HFFc6 (cell line): ENCODE measurements around the gene SLC18A3. TPM values are rescaled to one million over a fixed set of nuclear protein-coding genes. Genes with fewer than 3 reads are reported as not detected.

Experiments
- DNase-seq: peaks from one replicate; pipeline ENCODE4 v3.0.0-alpha.2; 2018
- H3K27ac Mint-ChIP-seq: 2 replicates; pipeline ENCODE4 v1.8.0; 2020; ENCODE audit warnings: mild to moderate bottlenecking, mixed read lengths
- H3K27me3 Mint-ChIP-seq: 2 replicates; pipeline ENCODE4 v1.8.0; 2021; ENCODE audit warnings: mild to moderate bottlenecking, moderate library complexity, mixed read lengths; ENCODE audit not compliant: insufficient read depth
- H3K36me3 Mint-ChIP-seq: 2 replicates; pipeline ENCODE4 v1.8.0; 2021; ENCODE audit warnings: low read depth, mixed read lengths
- H3K4me1 Mint-ChIP-seq: 2 replicates; pipeline ENCODE4 v1.8.0; 2020; ENCODE audit warnings: low read depth, mixed read lengths
- H3K4me3 Mint-ChIP-seq: 2 replicates; pipeline ENCODE4 v1.8.0; 2020; ENCODE audit warnings: mild to moderate bottlenecking, moderate library complexity, mixed read lengths
- H3K9me3 Mint-ChIP-seq: 2 replicates; pipeline ENCODE4 v1.8.0; 2020; ENCODE audit warnings: mild to moderate bottlenecking, mixed read lengths
- total RNA-seq, 6 experiments: library from RNA; stranded (reverse); fragmentation: NEBNext Ultra II Directional; extraction: Animal tissue kit (Norgen Biotek cat#: 25700); gene quantifications; 2 replicates in 1 of 6; 3 replicates in 5 of 6; pipeline ENCODE4 v1.2.3, GENCODE V29; 2021
- TF ChIP-seq, protein P1 (sequence below): fragments of 200-600 bp; sonication (generic); IDR thresholded peaks from 2 replicates; pipeline ENCODE4 v1.5.0; 2021; ENCODE audit warnings: antibody characterized with exemption, mild to moderate bottlenecking

Gene SLC18A3
- total RNA-seq, 6 experiments from 2014 or later = not detected

DNA sequence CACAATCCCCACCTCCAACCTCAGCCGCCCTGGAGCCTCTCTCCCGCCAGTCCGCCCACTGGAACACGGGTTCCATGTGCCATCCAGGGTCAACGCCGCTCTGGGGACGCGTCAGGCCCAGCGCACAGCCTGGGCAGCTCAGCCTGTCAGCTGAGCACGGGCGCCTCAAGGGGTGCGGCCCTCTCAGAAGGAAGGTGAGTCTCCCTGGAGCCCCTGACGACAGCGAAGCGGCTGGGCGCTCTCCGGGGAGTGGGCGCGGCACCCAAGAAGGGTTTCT lies 1.2 kb upstream of the SLC18A3 start:
- Mint-ChIP-seq H3K36me3 (peaks cover 13% of the 10 kb centered on the region; the same call in 1 of the 2 replicates), H3K27ac (no peak overlapping the region), H3K4me3 (no peak overlapping the region), H3K9me3 (peaks cover 13% of the 10 kb centered on the region), H3K27me3 (peaks cover 66% of the 10 kb centered on the region), H3K4me1 (peaks cover 8% of the 10 kb centered on the region)
- TF ChIP-seq, protein P1, sequence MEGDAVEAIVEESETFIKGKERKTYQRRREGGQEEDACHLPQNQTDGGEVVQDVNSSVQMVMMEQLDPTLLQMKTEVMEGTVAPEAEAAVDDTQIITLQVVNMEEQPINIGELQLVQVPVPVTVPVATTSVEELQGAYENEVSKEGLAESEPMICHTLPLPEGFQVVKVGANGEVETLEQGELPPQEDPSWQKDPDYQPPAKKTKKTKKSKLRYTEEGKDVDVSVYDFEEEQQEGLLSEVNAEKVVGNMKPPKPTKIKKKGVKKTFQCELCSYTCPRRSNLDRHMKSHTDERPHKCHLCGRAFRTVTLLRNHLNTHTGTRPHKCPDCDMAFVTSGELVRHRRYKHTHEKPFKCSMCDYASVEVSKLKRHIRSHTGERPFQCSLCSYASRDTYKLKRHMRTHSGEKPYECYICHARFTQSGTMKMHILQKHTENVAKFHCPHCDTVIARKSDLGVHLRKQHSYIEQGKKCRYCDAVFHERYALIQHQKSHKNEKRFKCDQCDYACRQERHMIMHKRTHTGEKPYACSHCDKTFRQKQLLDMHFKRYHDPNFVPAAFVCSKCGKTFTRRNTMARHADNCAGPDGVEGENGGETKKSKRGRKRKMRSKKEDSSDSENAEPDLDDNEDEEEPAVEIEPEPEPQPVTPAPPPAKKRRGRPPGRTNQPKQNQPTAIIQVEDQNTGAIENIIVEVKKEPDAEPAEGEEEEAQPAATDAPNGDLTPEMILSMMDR = no peak
- DNase-seq = no peak

DNA sequence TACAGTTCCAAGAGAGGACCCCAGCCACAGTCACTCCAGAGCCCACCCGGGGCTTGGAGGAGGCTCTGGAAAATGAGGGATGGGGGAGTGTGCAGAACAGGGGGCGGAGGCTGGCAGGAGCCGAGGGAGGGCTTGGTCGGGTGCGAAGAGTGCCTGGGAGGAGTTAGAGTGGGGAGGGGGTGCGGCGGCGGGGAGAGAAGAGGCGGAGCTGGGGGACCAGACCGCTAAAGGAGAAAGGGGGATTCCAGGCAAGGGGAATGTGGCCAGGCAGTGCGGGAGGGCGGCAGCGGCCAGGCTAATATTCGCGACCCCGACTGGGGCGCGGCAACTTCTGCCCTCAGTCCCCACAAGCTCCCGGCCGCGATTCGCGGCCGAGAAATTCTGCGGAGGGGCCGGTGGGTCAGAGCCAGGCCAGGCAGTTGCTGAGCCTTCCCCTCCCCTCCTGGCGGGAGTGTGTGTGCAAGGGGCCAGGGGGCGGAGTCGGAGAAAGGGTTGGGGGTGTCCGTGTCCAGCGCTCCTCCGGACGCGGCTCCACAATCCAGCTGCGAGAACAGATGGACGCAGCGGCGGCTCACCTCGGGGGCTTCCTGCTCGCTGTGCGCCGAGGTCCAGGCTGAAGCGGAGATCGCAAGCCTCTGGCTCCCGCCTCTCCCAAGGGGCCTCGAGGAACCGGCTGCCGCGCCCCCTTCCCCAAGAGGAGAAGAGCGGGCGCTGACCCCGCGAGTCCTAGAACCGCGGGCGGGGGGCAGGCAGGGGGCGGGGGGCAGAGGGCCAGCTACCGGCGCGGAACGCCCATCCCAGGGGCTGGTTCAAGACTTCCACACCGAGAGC lies 612 bp upstream of the SLC18A3 start:
- H3K4me3 Mint-ChIP-seq = no peak overlapping the region
- no peak for DNase-seq
- no peak overlapping the region for H3K27ac Mint-ChIP-seq
- peaks cover 13% of the 10 kb centered on the region; the same call in 1 of the 2 replicates for H3K36me3 Mint-ChIP-seq
- peaks cover 13% of the 10 kb centered on the region for H3K9me3 Mint-ChIP-seq
- TF ChIP-seq, protein P1 = no peak
- peaks cover 8% of the 10 kb centered on the region for H3K4me1 Mint-ChIP-seq
- H3K27me3 Mint-ChIP-seq = peaks cover 66% of the 10 kb centered on the region

DNA sequence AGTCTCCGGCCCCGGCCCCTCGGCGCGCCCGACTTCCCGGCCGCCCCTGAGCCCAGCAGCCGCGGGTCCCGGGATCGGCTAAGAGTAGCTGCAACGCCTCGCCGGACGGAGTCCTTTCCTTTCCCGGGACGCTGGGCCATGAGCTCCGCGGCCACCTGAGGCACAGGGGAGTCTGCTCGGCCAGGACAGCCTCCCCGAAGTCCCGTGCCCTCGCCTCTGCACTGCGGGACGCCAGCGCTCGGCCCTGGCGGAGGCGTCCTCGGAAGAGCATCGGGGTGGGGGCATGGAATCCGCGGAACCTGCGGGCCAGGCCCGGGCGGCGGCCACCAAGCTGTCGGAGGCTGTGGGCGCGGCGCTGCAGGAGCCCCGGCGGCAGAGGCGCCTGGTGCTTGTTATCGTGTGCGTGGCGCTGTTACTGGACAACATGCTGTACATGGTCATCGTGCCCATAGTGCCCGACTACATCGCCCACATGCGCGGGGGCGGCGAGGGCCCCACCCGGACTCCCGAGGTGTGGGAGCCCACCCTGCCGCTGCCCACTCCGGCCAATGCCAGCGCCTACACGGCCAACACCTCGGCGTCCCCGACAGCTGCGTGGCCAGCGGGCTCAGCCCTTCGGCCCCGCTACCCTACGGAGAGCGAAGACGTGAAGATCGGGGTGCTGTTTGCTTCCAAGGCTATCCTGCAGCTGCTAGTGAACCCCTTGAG lies 502 bp downstream of the SLC18A3 start:
- Mint-ChIP-seq H3K27ac (no peak overlapping the region), H3K4me1 (peaks cover 8% of the 10 kb centered on the region; the same call in 1 of the 2 replicates), H3K4me3 (no peak overlapping the region)

DNA sequence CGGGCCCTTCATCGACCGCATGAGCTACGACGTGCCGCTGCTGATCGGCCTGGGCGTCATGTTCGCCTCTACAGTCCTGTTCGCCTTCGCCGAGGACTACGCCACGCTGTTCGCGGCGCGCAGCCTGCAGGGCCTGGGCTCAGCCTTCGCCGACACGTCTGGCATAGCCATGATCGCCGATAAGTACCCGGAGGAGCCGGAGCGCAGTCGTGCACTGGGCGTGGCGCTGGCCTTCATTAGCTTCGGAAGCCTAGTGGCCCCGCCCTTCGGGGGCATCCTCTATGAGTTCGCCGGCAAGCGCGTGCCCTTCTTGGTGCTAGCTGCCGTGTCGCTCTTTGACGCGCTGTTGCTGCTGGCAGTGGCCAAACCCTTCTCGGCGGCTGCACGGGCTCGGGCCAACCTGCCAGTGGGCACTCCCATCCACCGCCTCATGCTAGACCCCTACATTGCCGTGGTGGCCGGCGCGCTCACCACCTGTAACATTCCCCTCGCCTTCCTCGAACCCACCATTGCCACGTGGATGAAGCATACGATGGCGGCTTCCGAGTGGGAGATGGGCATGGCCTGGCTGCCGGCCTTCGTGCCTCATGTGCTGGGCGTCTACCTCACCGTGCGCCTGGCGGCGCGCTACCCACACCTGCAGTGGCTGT lies 1.2 kb downstream of the SLC18A3 start:
- DNase-seq = no peak
- Mint-ChIP-seq H3K4me3 (no peak overlapping the region), H3K36me3 (peaks cover 13% of the 10 kb centered on the region; the same call in 1 of the 2 replicates)

More for the DNA sequence above, 502 bp downstream of the SLC18A3 start:
- DNase-seq = no peak
- TF ChIP-seq, protein P1 = no peak
- peaks cover 13% of the 10 kb centered on the region for H3K9me3 Mint-ChIP-seq
- H3K27me3 Mint-ChIP-seq = peaks cover 71% of the 10 kb centered on the region
- peaks cover 13% of the 10 kb centered on the region; the same call in 1 of the 2 replicates for H3K36me3 Mint-ChIP-seq

More for the DNA sequence above, 1.2 kb downstream of the SLC18A3 start:
- TF ChIP-seq, protein P1 = no peak
- Mint-ChIP-seq H3K27ac (no peak overlapping the region), H3K9me3 (peaks cover 13% of the 10 kb centered on the region), H3K4me1 (peaks cover 8% of the 10 kb centered on the region; the same call in 1 of the 2 replicates), H3K27me3 (peaks cover 69% of the 10 kb centered on the region)
